Thyroid gland (tissue), 4 donors: ENCODE measurements around the gene ZNF511.

Experiments
- CTCF ChIP-seq, 6 experiments: fragments of 200-600 bp in 3 of 6; fragments of 450-650 bp in 3 of 6; sonication (generic) in 3 of 6; IDR thresholded peaks; one replicate each; pipeline ENCODE4 v1.5.1; 2016 to 2019; ENCODE audit warnings: antibody characterized with exemption in 6 of 6, mild to moderate bottlenecking in 2 of 6, inconsistent platforms in 1 of 6, moderate library complexity in 1 of 6
- POLR2A ChIP-seq, 2 donors: fragments of 450-650 bp; IDR thresholded peaks; one replicate each; pipeline ENCODE4 v1.6.1; 2017; ENCODE audit warnings: antibody characterized with exemption in 2 of 2, mild to moderate bottlenecking in 2 of 2, moderate library complexity in 1 of 2

GRCh38 chr10:133356549-133357284, 48.0 kb downstream of the ZNF511 start:
- TF ChIP-seq CTCF (IDR thresholded peaks at IDR 0.05) (no peak), POLR2A (IDR thresholded peaks at IDR 0.05) (no peak)
